Measurements from ENCODE around the gene WFDC9. TPM values are rescaled to one million over a fixed set of nuclear protein-coding genes. Genes with fewer than 3 reads are reported as not detected.

Gene WFDC9
- polyA plus RNA-seq, 1 donor from 2014 or later, result not detected

DNA sequence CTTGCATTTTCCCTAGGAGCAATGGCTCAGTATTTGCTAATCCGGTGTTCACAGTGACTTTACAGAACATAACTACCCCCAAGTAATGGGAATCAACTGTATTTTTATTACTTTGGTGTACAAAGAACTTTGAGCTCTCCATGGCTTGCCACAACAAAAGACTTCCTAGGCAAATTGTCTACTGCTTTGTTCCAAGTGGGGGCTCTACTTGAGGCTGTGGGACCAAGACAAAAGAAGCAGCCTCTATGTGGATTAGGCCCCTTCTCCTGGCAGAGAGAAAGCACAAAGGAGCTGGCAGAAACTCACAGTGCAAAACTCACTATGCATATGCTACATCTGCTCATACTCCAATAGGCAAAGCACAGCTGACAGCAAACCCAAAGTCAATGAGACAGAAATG is 52.9 kb downstream of the WFDC9 start:
- Histone ChIP-seq H3K36me3 (ENCODE audit: insufficient read depth, low read length) (no peaks in the 10 kb centered on the region), H3K9ac (ENCODE audit: low read length) (no peak overlapping the region), H3F3A (ENCODE audit: insufficient read depth, low read length, poor library complexity, severe bottlenecking) (no peaks in the 10 kb centered on the region), H3K4me2 (ENCODE audit: low read length) (no peak overlapping the region), H3K27me3 (ENCODE audit: insufficient read depth, low read depth, low read length) (no peaks in the 10 kb centered on the region), H3K4me3 (ENCODE audit: low read length) (no peak overlapping the region), H3K9me3 (ENCODE audit: low read length) (no peaks in the 10 kb centered on the region), H3K9me2 (ENCODE audit: insufficient read depth, low read length) (no peaks in the 10 kb centered on the region), H2AFZ (ENCODE audit: low read depth, low read length) (no peak overlapping the region), H3K79me2 (replicated peaks; ENCODE audit: insufficient read depth, low read length) (no peaks in the 10 kb centered on the region), H4K20me1 (ENCODE audit: insufficient read depth) (no peaks in the 10 kb centered on the region), H3K27ac (ENCODE audit: low read length) (no peak overlapping the region)
- TF ChIP-seq RAD21 (conservative IDR thresholded peaks at IDR 0.05), result no peak
- no peak for TF ChIP-seq EP300 (conservative IDR thresholded peaks at IDR 0.05; ENCODE audit: poor library complexity, severe bottlenecking)
- TF ChIP-seq, protein P1, sequence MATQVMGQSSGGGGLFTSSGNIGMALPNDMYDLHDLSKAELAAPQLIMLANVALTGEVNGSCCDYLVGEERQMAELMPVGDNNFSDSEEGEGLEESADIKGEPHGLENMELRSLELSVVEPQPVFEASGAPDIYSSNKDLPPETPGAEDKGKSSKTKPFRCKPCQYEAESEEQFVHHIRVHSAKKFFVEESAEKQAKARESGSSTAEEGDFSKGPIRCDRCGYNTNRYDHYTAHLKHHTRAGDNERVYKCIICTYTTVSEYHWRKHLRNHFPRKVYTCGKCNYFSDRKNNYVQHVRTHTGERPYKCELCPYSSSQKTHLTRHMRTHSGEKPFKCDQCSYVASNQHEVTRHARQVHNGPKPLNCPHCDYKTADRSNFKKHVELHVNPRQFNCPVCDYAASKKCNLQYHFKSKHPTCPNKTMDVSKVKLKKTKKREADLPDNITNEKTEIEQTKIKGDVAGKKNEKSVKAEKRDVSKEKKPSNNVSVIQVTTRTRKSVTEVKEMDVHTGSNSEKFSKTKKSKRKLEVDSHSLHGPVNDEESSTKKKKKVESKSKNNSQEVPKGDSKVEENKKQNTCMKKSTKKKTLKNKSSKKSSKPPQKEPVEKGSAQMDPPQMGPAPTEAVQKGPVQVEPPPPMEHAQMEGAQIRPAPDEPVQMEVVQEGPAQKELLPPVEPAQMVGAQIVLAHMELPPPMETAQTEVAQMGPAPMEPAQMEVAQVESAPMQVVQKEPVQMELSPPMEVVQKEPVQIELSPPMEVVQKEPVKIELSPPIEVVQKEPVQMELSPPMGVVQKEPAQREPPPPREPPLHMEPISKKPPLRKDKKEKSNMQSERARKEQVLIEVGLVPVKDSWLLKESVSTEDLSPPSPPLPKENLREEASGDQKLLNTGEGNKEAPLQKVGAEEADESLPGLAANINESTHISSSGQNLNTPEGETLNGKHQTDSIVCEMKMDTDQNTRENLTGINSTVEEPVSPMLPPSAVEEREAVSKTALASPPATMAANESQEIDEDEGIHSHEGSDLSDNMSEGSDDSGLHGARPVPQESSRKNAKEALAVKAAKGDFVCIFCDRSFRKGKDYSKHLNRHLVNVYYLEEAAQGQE (IDR thresholded peaks at IDR 0.05; ENCODE audit: borderline replicate concordance), result no peak
- TF ChIP-seq SMC3 (conservative IDR thresholded peaks at IDR 0.05; ENCODE audit: poor library complexity), result no peak
- TF ChIP-seq TAF1 (IDR thresholded peaks at IDR 0.05; ENCODE audit: low read depth), result no peak
- TF ChIP-seq POLR2AphosphoS5 (IDR thresholded peaks at IDR 0.05), result no peak
- no peak for TF ChIP-seq MXI1 (conservative IDR thresholded peaks at IDR 0.05; ENCODE audit: poor library complexity, severe bottlenecking)
- no peak for TF ChIP-seq EZH2 (IDR thresholded peaks at IDR 0.05; ENCODE audit: borderline replicate concordance, insufficient read depth, low read length, poor library complexity, severe bottlenecking)
- TF ChIP-seq, protein P2, sequence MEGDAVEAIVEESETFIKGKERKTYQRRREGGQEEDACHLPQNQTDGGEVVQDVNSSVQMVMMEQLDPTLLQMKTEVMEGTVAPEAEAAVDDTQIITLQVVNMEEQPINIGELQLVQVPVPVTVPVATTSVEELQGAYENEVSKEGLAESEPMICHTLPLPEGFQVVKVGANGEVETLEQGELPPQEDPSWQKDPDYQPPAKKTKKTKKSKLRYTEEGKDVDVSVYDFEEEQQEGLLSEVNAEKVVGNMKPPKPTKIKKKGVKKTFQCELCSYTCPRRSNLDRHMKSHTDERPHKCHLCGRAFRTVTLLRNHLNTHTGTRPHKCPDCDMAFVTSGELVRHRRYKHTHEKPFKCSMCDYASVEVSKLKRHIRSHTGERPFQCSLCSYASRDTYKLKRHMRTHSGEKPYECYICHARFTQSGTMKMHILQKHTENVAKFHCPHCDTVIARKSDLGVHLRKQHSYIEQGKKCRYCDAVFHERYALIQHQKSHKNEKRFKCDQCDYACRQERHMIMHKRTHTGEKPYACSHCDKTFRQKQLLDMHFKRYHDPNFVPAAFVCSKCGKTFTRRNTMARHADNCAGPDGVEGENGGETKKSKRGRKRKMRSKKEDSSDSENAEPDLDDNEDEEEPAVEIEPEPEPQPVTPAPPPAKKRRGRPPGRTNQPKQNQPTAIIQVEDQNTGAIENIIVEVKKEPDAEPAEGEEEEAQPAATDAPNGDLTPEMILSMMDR (IDR thresholded peaks at IDR 0.05; ENCODE audit: poor library complexity, severe bottlenecking), result no peak

DNA sequence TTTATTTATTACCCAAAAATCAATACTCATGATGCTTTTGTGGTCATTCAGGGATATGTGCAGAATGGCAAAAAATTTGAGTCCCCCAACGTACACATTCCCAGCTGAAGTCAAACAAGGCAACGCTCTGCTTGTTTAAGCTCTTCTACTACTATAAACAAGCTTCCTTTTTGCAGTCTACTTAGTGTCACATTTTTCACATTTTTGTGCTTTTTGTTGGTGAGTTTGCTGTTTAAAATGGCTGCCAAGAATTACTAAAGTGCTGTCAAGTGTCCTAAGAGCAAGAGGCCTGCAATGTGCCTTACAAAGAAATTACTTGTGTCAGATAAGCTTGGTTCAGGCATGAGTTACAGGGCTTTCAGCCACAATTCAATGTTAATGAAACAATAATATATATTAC is 54.1 kb downstream of the WFDC9 start:
- Histone ChIP-seq H4K20me1 (ENCODE audit: insufficient read depth) (no peaks in the 10 kb centered on the region), H3K36me3 (ENCODE audit: insufficient read depth, low read length) (no peaks in the 10 kb centered on the region), H3K9ac (ENCODE audit: low read length) (no peak overlapping the region), H2AFZ (ENCODE audit: low read depth, low read length) (no peak overlapping the region), H3K4me3 (ENCODE audit: low read length) (no peak overlapping the region), H3F3A (ENCODE audit: insufficient read depth, low read length, poor library complexity, severe bottlenecking) (no peaks in the 10 kb centered on the region), H3K4me2 (ENCODE audit: low read length) (no peak overlapping the region), H3K27ac (ENCODE audit: low read length) (no peak overlapping the region), H3K27me3 (ENCODE audit: insufficient read depth, low read depth, low read length) (no peaks in the 10 kb centered on the region), H3K9me2 (ENCODE audit: insufficient read depth, low read length) (no peaks in the 10 kb centered on the region), H3K9me3 (ENCODE audit: low read length) (no peaks in the 10 kb centered on the region), H3K79me2 (replicated peaks; ENCODE audit: insufficient read depth, low read length) (no peaks in the 10 kb centered on the region)
- no peak for TF ChIP-seq EZH2 (IDR thresholded peaks at IDR 0.05; ENCODE audit: borderline replicate concordance, insufficient read depth, low read length, poor library complexity, severe bottlenecking)
- TF ChIP-seq SMC3 (conservative IDR thresholded peaks at IDR 0.05; ENCODE audit: poor library complexity), result no peak
- TF ChIP-seq, protein P2 (IDR thresholded peaks at IDR 0.05; ENCODE audit: poor library complexity, severe bottlenecking), result no peak
- no peak for TF ChIP-seq POLR2AphosphoS5 (IDR thresholded peaks at IDR 0.05)
- TF ChIP-seq TAF1 (IDR thresholded peaks at IDR 0.05; ENCODE audit: low read depth), result no peak
- no peak for TF ChIP-seq MXI1 (conservative IDR thresholded peaks at IDR 0.05; ENCODE audit: poor library complexity, severe bottlenecking)
- TF ChIP-seq EP300 (conservative IDR thresholded peaks at IDR 0.05; ENCODE audit: poor library complexity, severe bottlenecking), result no peak
- TF ChIP-seq RAD21 (conservative IDR thresholded peaks at IDR 0.05), result no peak
- TF ChIP-seq, protein P1 (IDR thresholded peaks at IDR 0.05; ENCODE audit: borderline replicate concordance), result no peak
